ENCODE data around the gene SYTL3. TPM values are rescaled to one million over a fixed set of nuclear protein-coding genes. Genes with fewer than 3 reads are reported as not detected.

Gene SYTL3
- total RNA-seq, 1 experiment from 2014 or later, result 6.2 TPM

DNA sequence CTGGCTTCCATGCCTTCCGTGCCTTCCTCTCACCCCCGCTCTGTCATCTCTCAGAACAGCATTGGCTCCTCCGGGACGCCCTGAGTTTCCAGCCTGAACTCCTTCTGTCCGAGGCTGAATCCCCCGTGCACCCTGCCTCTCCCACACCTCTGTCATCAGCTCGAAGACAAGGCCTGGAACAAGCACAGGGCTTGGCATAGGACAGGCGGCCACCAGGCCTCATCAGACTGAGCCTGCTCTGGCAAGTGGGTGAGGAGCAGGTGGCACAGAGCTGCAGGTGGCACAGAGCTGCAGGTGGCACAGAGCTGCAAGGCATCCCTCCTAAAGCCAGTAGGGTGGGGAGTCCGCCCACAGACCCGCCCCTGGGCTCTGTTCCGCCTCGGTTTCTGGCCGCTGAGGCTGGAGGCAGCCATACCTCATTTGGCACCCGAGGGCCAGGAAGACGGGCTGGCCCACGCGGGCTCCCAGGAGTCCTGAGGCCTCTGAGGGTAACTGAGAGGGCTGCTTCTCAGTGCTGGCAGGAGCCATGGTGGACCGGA is 109.2 kb downstream of the SYTL3 start:
- no peak for DNase-seq (ENCODE audit: low read depth)

GRCh38 chr6:158759966-158760617 is 110.2 kb downstream of the SYTL3 start:
- DNase-seq (ENCODE audit: low read depth), result no peak

GRCh38 chr6:158760618-158761250 is 110.9 kb downstream of the SYTL3 start:
- no peak for DNase-seq (ENCODE audit: low read depth)

- DNase-seq (ENCODE audit: low read depth), result no peak
Observed at GRCh38 chr6:158761746-158762145, 111.9 kb downstream of the SYTL3 start.

DNA sequence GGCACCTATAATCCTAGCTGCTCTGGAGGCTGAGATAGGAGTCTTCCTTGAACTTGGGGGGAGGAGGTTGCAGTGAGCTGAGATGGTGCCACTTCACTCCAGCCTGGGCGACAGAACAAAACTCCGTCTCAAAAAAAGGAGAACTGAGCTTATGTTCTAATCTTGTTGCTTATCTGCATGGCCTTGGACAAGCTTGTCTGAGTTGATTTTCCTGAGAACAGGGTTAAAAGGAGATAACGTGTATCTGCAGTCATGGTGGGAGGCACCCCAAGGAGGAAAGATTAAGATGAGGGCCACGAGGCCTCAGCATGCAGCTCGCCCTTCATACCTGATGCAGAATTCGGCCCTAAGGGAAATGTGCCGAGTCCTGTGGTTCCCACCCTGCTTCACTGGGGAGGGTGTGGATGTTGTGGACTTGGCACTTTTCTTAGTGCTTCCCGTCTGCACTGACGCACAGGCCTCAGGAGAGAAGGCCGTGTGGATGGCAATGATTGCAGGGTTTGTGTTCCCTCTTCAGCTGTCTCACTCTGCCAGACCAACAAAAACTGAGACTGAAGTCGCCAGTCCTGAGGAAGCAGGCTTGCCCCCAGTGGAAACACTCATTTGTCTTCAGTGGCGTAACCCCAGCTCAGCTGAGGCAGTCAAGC is 113.1 kb downstream of the SYTL3 start:
- DNase-seq (ENCODE audit: low read depth), result no peak

- no peak for DNase-seq (ENCODE audit: low read depth)
Observed at GRCh38 chr6:158763434-158764182, 113.8 kb downstream of the SYTL3 start.

GRCh38 chr6:158764183-158764849 is 114.5 kb downstream of the SYTL3 start:
- DNase-seq (ENCODE audit: low read depth), result no peak

GRCh38 chr6:158764926-158765325 is 115.1 kb downstream of the SYTL3 start:
- DNase-seq (ENCODE audit: low read depth), result no peak

GRCh38 chr6:158765499-158766068 is 115.7 kb downstream of the SYTL3 start:
- no peak for DNase-seq (ENCODE audit: low read depth)

GRCh38 chr6:158766621-158767455 is 117.0 kb downstream of the SYTL3 start:
- DNase-seq (ENCODE audit: low read depth), result no peak

DNA sequence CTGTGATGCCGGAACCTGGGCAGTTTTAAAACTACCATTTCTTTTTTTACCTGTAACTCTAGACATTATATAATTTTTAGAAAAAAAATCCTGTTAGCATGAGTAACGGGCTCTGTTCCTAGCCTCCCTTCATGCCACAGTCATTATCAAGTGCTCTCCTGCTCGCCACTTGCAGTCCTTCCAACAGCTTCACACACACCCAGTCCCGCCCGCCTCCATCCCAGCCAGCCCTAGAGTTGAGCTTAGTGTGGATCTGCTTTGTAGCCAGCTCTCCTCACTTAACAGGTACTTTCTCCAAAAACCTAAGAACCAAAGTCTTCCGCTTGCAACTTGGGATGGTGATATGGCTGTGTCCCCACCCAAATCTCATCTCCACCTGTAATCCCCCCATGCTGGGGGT is 117.9 kb downstream of the SYTL3 start:
- DNase-seq (ENCODE audit: low read depth), result no peak

DNA sequence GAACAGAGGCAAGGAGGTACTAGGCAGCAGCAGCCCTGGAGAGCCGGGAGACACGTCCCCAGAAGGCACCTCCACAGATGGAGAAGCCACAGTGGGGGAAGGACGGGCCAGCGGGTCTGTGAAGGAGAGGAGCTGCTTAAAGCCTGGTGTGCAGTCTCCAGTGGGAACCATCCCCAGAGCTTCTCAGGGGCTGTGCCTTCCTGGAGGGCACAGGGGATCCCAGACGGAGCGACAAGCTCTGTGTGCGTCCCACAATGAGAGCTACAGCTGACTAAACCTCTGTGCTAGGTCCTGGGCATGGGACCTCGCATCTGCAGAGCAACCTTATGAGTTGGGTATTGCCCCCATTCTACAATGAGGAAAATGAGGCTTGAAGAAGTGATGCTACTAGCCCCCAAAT is 118.6 kb downstream of the SYTL3 start:
- no peak for DNase-seq (ENCODE audit: low read depth)

- DNase-seq (ENCODE audit: low read depth), result no peak
Observed at GRCh38 chr6:158769234-158769770, 119.4 kb downstream of the SYTL3 start.

- DNase-seq (ENCODE audit: low read depth), result no peak
Observed at GRCh38 chr6:158769771-158770432, 120.0 kb downstream of the SYTL3 start.

DNA sequence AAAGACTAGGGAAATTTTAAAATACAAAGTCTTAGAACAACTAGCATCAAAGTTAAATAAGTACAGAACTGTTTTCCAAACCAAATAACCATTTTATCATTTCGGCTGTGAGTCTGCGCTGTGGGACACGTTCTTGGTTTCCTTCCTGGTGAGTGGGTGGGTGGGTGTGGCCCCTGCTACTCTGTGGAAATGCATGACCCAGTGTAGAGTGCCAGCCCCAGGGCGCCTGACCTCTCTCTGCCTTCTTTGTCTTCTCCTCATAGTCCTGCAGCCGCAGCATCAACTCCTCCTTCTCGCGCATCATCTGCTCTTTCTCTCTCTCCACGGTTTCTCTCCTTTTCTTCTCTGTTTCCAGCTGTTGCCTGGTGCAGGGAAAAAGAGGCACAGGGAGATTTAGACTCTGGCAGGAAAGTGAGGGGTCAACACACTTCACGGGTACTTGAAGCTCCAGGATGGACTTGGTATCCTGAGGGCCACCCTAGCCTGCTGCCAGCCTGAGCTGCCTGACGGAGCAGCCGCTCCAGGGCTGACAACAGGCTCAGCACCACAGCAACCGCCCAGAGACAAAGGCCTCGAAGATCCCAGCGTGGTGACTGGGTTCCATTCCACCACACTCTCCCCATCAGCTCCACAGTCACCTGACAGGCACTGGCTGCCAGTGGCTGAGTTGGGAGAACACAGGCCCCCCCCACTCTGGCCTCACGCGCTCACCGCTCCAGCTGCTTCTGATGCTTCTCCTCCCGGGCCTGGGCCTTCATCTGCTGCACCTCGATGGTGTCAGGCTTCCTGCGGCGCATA is 120.9 kb downstream of the SYTL3 start:
- no peak for DNase-seq (ENCODE audit: low read depth)

GRCh38 chr6:158771399-158772152 is 121.7 kb downstream of the SYTL3 start:
- no peak for DNase-seq (ENCODE audit: low read depth)

DNA sequence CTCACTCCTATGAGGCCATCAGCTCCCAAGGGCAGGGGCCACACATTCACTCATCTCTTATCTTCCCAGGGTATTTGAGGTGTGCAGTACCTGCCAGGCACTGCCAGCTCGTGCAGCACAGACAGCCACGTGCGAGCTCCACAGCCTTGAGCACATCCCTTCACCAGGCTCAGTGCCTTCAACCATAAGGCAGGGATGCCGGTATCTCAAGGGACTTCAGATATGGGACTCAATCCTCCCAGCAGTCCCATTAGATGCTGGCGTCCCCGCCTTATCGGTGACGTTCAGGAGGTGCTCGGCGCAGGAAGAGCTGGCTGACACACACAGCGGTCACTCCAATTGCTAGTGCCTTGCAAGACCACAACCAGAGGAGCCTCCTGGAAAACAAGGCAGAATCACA is 122.3 kb downstream of the SYTL3 start:
- no peak for DNase-seq (ENCODE audit: low read depth)

- no peak for DNase-seq (ENCODE audit: low read depth)
Observed at GRCh38 chr6:158772851-158773371, 123.1 kb downstream of the SYTL3 start.

All from RPMI7951 (cell line).